DMS53 treated with DMSO at 0.1 percent for 48 hours (cell line): ENCODE measurements around the gene IL7R.

ENCODE experiments used
- DNase-seq: peaks from one replicate; lab custom pipeline; 2025; ENCODE audit not compliant: unreplicated experiment; lab: John Stamatoyannopoulos, UW

Gene IL7R

GRCh38 chr5:35903631-35904203 lies 47.0 kb downstream of the IL7R start:
- no peak for DNase-seq

GRCh38 chr5:35904443-35905132 lies 47.9 kb downstream of the IL7R start:
- DNase-seq: no peak

- no peak for DNase-seq
These were observed 51.5 kb downstream of the IL7R start for GRCh38 chr5:35908228-35908627.

GRCh38 chr5:35908814-35909213 lies 52.1 kb downstream of the IL7R start:
- no peak for DNase-seq

- DNase-seq: no peak
These were observed 62.5 kb downstream of the IL7R start for GRCh38 chr5:35919191-35919590.

GRCh38 chr5:35920890-35921289 lies 64.2 kb downstream of the IL7R start:
- DNase-seq: no peak

- no peak for DNase-seq
These were observed 65.2 kb downstream of the IL7R start for GRCh38 chr5:35921930-35922329.

- DNase-seq: no peak
These were observed 65.8 kb downstream of the IL7R start for GRCh38 chr5:35922468-35922867.

GRCh38 chr5:35924122-35924949 lies 67.6 kb downstream of the IL7R start:
- no peak for DNase-seq

- DNase-seq: peak; percentile 69
These were observed 68.4 kb downstream of the IL7R start for GRCh38 chr5:35924950-35925722.

GRCh38 chr5:35926389-35927051 lies 69.8 kb downstream of the IL7R start:
- peak; percentile 71 for DNase-seq
